Measurements from ENCODE around the gene TANGO2. TPM values are rescaled to one million over a fixed set of nuclear protein-coding genes. Genes with fewer than 3 reads are reported as not detected.

The TANGO2 gene
- total RNA-seq = 42.6 and 62.0 TPM in 2 replicates

GRCh38 chr22:20020533-20021195 lies at the start of gene TANGO2:
TANGO2 (plus strand) TSS chr22:20021110; CDS start chr22:20036799, 15,689 bp downstream.

GRCh38 chr22:20016734-20017621 lies 3.9 kb upstream of the TANGO2 start, which contains the start of gene ARVCF:
ARVCF (minus strand) TSS chr22:20016823; CDS start chr22:19990794, 26,029 bp downstream.

GRCh38 chr22:20079745-20080444 lies 59.0 kb downstream of the TANGO2 start, which contains the start of gene DGCR8:
DGCR8 (plus strand) TSS chr22:20080241; CDS start chr22:20085964, 5,723 bp downstream.

GRCh38 chr22:20115691-20116375 lies 94.9 kb downstream of the TANGO2 start, which contains the start of gene RANBP1:
RANBP1 (plus strand) TSS chr22:20116104; CDS start chr22:20116185, 81 bp downstream.

Other genes starting within 250 kb of the TANGO2 start
- 7.1 and 7.9 TPM in 2 replicates for gene GNB1L, start 166.2 kb upstream of the TANGO2 start, total RNA-seq
- gene RTL10, start 166.2 kb upstream of the TANGO2 start, total RNA-seq = 6.8 and 10.1 TPM in 2 replicates
- 194 and 410 TPM in 2 replicates for gene COMT, start 79.3 kb upstream of the TANGO2 start, total RNA-seq
- 16.5 and 28.5 TPM in 2 replicates for gene TXNRD2, start 79.3 kb upstream of the TANGO2 start, total RNA-seq
- gene ARVCF, start 4.3 kb upstream of the TANGO2 start, total RNA-seq = 10.3 and 16.4 TPM in 2 replicates
- 19.5 and 23.3 TPM in 2 replicates for gene DGCR8, start 59.1 kb downstream of the TANGO2 start, total RNA-seq
- 132 and 263 TPM in 2 replicates for gene RANBP1, start 95.0 kb downstream of the TANGO2 start, total RNA-seq
- gene TRMT2A, start 96.1 kb downstream of the TANGO2 start, total RNA-seq = 35.2 and 56.6 TPM in 2 replicates
- 11.6 and 21.2 TPM in 2 replicates for gene ZDHHC8, start 110.7 kb downstream of the TANGO2 start, total RNA-seq
- 0.15 TPM in 1 of 2 replicates, not detected in the other for gene CCDC188, start 129.9 kb downstream of the TANGO2 start, total RNA-seq
- 0.15 and 0.33 TPM in 2 replicates for gene RTN4R, start 247.2 kb downstream of the TANGO2 start, total RNA-seq